Measurements from ENCODE around the gene USP35.

USP35 gene

GRCh38 chr11:78158987-78159652, 29.6 kb upstream of the USP35 start:
- no peaks in the 10 kb centered on the region for H3K36me3 ChIP-seq
- H3K27me3 ChIP-seq, result no peaks in the 10 kb centered on the region
- no peaks in the 10 kb centered on the region for H3K4me1 ChIP-seq (ENCODE audit: control insufficient read depth in 1 of 2, insufficient read depth in 1 of 2, low read depth in 1 of 2, low read length in 1 of 2)
- H3K27ac ChIP-seq, result no peak overlapping the region
- TF ChIP-seq CTCF (IDR thresholded peaks at IDR 0.05), result no peak
- H3K4me3 ChIP-seq (ENCODE audit: low read depth in 1 of 2, low read length in 1 of 2), result no peak overlapping the region
- no peaks in the 10 kb centered on the region for H3K9me3 ChIP-seq

- TF ChIP-seq CTCF (IDR thresholded peaks at IDR 0.05), result no peak
- Histone ChIP-seq H3K9me3 (no peaks in the 10 kb centered on the region), H3K27me3 (no peaks in the 10 kb centered on the region), H3K36me3 (no peaks in the 10 kb centered on the region), H3K4me3 (ENCODE audit: low read depth in 1 of 2, low read length in 1 of 2) (no peak overlapping the region), H3K4me1 (ENCODE audit: control insufficient read depth in 1 of 2, insufficient read depth in 1 of 2, low read depth in 1 of 2, low read length in 1 of 2) (no peaks in the 10 kb centered on the region), H3K27ac (no peak overlapping the region)
Measured at GRCh38 chr11:78160557-78160956, 28.2 kb upstream of the USP35 start.

- no peak overlapping the region for H3K4me3 ChIP-seq (ENCODE audit: low read depth in 1 of 2, low read length in 1 of 2)
- no peaks in the 10 kb centered on the region for H3K36me3 ChIP-seq
- no peaks in the 10 kb centered on the region for H3K4me1 ChIP-seq (ENCODE audit: control insufficient read depth in 1 of 2, insufficient read depth in 1 of 2, low read depth in 1 of 2, low read length in 1 of 2)
- no peak for TF ChIP-seq CTCF (IDR thresholded peaks at IDR 0.05)
- H3K9me3 ChIP-seq, result no peaks in the 10 kb centered on the region
- H3K27me3 ChIP-seq, result no peaks in the 10 kb centered on the region
- H3K27ac ChIP-seq, result no peak overlapping the region
Measured at GRCh38 chr11:78161346-78161745, 27.4 kb upstream of the USP35 start.

GRCh38 chr11:78161962-78162371, 26.8 kb upstream of the USP35 start:
- Histone ChIP-seq H3K4me3 (ENCODE audit: low read depth in 1 of 2, low read length in 1 of 2) (no peak overlapping the region), H3K27me3 (no peaks in the 10 kb centered on the region), H3K4me1 (ENCODE audit: control insufficient read depth in 1 of 2, insufficient read depth in 1 of 2, low read depth in 1 of 2, low read length in 1 of 2) (no peaks in the 10 kb centered on the region), H3K9me3 (no peaks in the 10 kb centered on the region), H3K36me3 (no peaks in the 10 kb centered on the region), H3K27ac (no peak overlapping the region)
- no peak for TF ChIP-seq CTCF (IDR thresholded peaks at IDR 0.05)

- no peaks in the 10 kb centered on the region for H3K9me3 ChIP-seq
- H3K27ac ChIP-seq, result no peak overlapping the region
- H3K4me3 ChIP-seq (ENCODE audit: low read depth in 1 of 2, low read length in 1 of 2), result no peak overlapping the region
- TF ChIP-seq CTCF (IDR thresholded peaks at IDR 0.05), result no peak
- H3K4me1 ChIP-seq (ENCODE audit: control insufficient read depth in 1 of 2, insufficient read depth in 1 of 2, low read depth in 1 of 2, low read length in 1 of 2), result no peaks in the 10 kb centered on the region
- H3K27me3 ChIP-seq, result no peaks in the 10 kb centered on the region
- H3K36me3 ChIP-seq, result no peaks in the 10 kb centered on the region
Measured at GRCh38 chr11:78163828-78164227, 24.9 kb upstream of the USP35 start.

Measured in neutrophil (primary cell).